Measurements from ENCODE around the gene SGF29.
"Not testable (repeated sequence)": the region's sequence is repeated elsewhere in the genome, so short reads cannot be mapped to it uniquely, and the experiment has no call there.

SGF29 gene

GRCh38 chr16:28612359-28613280, 58.9 kb downstream of the SGF29 start:
- DNase-seq (ENCODE audit: low read depth): not testable (repeated sequence)

GRCh38 chr16:28613912-28614311, 60.2 kb downstream of the SGF29 start:
- not testable (repeated sequence) for DNase-seq (ENCODE audit: low read depth)

GRCh38 chr16:28614561-28614960, 60.8 kb downstream of the SGF29 start:
- not testable (repeated sequence) for DNase-seq (ENCODE audit: low read depth)

- not testable (repeated sequence) for DNase-seq (ENCODE audit: low read depth)
Measured at GRCh38 chr16:28615486-28616223, 61.9 kb downstream of the SGF29 start.

- DNase-seq (ENCODE audit: low read depth): not testable (repeated sequence)
Measured at GRCh38 chr16:28616224-28616577, 62.5 kb downstream of the SGF29 start.

- DNase-seq (ENCODE audit: low read depth): no peak
Measured at GRCh38 chr16:28616636-28617035, 62.9 kb downstream of the SGF29 start.

GRCh38 chr16:28617874-28618273, 64.2 kb downstream of the SGF29 start:
- DNase-seq (ENCODE audit: low read depth): no peak

GRCh38 chr16:28620316-28620715, 66.6 kb downstream of the SGF29 start:
- not testable (repeated sequence) for DNase-seq (ENCODE audit: low read depth)

GRCh38 chr16:28621481-28622155, 67.9 kb downstream of the SGF29 start:
- no peak for DNase-seq (ENCODE audit: low read depth)

GRCh38 chr16:28622532-28623171, 68.9 kb downstream of the SGF29 start:
- DNase-seq (ENCODE audit: low read depth): not testable (repeated sequence)

- peak; percentile 29 for DNase-seq (ENCODE audit: low read depth)
Measured at GRCh38 chr16:28623172-28623711, 69.5 kb downstream of the SGF29 start.

- DNase-seq (ENCODE audit: low read depth): not testable (repeated sequence)
Measured at GRCh38 chr16:28630905-28631304, 77.2 kb downstream of the SGF29 start.

GRCh38 chr16:28636093-28636823, 82.5 kb downstream of the SGF29 start:
- not testable (repeated sequence) for DNase-seq (ENCODE audit: low read depth)

GRCh38 chr16:28637765-28638164, 84.0 kb downstream of the SGF29 start, which contains the start of gene NPIPB8:
NPIPB8 (plus strand) TSS chr16:28638065; CDS start chr16:28638361, 296 bp downstream.
- not testable (repeated sequence) for DNase-seq (ENCODE audit: low read depth)

GRCh38 chr16:28638359-28638758, 84.6 kb downstream of the SGF29 start:
- not testable (repeated sequence) for DNase-seq (ENCODE audit: low read depth)

GRCh38 chr16:28639959-28640358, 86.2 kb downstream of the SGF29 start:
- DNase-seq (ENCODE audit: low read depth): not testable (repeated sequence)

All from stimulated activated CD8-positive, alpha-beta memory T cell treated with anti-CD3 and anti-CD28 coated beads, Interleukin-7, amount 100 ng/mL, for 24 hours (primary cell).